ENCODE results near the gene MYL10. TPM values are rescaled to one million over a fixed set of nuclear protein-coding genes. Genes with fewer than 3 reads are reported as not detected.

The MYL10 gene
- total and polyA plus RNA-seq, 2 of the 8 experiments (the other 6 are each of a cell fraction or from before 2014, with no cell fraction given), result 0.18 TPM; not detected in 1

DNA sequence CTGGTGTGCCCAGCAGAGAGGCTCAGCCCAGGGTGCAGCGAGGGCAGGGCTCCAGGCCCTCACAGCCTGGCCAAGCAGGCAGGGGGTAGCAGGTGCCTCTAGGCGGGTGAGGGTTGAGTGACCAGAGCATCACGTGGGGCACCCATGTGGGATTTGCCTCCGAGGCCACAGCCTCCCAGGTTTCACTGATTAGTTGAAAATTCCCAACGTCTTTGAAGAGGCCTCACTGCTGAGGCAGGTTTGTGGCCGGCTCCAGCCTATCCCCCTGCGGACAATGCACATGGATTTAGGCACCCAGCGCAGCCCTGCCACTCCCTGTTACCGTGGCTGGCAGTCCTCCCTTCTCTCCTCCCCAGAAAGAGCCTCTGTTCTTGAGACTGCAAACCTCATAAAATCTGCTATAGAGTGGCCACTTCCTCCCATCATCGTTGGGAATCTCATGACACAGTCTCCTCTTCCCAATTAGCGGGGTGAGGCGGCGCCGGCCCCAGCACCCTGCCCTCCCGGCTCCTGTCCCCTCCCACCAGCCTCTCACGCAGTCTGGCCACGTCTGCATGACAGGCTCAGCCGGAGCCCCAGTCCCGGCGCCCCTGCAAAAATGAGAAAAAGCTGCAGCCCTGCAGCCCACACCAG, 10.8 kb downstream of the MYL10 start (continued):
- TF ChIP-seq, protein P1, sequence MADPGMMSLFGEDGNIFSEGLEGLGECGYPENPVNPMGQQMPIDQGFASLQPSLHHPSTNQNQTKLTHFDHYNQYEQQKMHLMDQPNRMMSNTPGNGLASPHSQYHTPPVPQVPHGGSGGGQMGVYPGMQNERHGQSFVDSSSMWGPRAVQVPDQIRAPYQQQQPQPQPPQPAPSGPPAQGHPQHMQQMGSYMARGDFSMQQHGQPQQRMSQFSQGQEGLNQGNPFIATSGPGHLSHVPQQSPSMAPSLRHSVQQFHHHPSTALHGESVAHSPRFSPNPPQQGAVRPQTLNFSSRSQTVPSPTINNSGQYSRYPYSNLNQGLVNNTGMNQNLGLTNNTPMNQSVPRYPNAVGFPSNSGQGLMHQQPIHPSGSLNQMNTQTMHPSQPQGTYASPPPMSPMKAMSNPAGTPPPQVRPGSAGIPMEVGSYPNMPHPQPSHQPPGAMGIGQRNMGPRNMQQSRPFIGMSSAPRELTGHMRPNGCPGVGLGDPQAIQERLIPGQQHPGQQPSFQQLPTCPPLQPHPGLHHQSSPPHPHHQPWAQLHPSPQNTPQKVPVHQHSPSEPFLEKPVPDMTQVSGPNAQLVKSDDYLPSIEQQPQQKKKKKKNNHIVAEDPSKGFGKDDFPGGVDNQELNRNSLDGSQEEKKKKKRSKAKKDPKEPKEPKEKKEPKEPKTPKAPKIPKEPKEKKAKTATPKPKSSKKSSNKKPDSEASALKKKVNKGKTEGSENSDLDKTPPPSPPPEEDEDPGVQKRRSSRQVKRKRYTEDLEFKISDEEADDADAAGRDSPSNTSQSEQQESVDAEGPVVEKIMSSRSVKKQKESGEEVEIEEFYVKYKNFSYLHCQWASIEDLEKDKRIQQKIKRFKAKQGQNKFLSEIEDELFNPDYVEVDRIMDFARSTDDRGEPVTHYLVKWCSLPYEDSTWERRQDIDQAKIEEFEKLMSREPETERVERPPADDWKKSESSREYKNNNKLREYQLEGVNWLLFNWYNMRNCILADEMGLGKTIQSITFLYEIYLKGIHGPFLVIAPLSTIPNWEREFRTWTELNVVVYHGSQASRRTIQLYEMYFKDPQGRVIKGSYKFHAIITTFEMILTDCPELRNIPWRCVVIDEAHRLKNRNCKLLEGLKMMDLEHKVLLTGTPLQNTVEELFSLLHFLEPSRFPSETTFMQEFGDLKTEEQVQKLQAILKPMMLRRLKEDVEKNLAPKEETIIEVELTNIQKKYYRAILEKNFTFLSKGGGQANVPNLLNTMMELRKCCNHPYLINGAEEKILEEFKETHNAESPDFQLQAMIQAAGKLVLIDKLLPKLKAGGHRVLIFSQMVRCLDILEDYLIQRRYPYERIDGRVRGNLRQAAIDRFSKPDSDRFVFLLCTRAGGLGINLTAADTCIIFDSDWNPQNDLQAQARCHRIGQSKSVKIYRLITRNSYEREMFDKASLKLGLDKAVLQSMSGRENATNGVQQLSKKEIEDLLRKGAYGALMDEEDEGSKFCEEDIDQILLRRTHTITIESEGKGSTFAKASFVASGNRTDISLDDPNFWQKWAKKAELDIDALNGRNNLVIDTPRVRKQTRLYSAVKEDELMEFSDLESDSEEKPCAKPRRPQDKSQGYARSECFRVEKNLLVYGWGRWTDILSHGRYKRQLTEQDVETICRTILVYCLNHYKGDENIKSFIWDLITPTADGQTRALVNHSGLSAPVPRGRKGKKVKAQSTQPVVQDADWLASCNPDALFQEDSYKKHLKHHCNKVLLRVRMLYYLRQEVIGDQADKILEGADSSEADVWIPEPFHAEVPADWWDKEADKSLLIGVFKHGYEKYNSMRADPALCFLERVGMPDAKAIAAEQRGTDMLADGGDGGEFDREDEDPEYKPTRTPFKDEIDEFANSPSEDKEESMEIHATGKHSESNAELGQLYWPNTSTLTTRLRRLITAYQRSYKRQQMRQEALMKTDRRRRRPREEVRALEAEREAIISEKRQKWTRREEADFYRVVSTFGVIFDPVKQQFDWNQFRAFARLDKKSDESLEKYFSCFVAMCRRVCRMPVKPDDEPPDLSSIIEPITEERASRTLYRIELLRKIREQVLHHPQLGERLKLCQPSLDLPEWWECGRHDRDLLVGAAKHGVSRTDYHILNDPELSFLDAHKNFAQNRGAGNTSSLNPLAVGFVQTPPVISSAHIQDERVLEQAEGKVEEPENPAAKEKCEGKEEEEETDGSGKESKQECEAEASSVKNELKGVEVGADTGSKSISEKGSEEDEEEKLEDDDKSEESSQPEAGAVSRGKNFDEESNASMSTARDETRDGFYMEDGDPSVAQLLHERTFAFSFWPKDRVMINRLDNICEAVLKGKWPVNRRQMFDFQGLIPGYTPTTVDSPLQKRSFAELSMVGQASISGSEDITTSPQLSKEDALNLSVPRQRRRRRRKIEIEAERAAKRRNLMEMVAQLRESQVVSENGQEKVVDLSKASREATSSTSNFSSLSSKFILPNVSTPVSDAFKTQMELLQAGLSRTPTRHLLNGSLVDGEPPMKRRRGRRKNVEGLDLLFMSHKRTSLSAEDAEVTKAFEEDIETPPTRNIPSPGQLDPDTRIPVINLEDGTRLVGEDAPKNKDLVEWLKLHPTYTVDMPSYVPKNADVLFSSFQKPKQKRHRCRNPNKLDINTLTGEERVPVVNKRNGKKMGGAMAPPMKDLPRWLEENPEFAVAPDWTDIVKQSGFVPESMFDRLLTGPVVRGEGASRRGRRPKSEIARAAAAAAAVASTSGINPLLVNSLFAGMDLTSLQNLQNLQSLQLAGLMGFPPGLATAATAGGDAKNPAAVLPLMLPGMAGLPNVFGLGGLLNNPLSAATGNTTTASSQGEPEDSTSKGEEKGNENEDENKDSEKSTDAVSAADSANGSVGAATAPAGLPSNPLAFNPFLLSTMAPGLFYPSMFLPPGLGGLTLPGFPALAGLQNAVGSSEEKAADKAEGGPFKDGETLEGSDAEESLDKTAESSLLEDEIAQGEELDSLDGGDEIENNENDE (IDR thresholded peaks at IDR 0.05; ENCODE audit: insufficient replicate concordance, low read length), result no peak
- no peak for TF ChIP-seq SRF (IDR thresholded peaks at IDR 0.05; ENCODE audit: low read depth, low read length)
